ENCODE measurements around the gene DCDC2B. TPM values are rescaled to one million over a fixed set of nuclear protein-coding genes. Genes with fewer than 3 reads are reported as not detected.

Gene DCDC2B
- total RNA-seq, 1 donor from 2014 or later, result not detected

DNA sequence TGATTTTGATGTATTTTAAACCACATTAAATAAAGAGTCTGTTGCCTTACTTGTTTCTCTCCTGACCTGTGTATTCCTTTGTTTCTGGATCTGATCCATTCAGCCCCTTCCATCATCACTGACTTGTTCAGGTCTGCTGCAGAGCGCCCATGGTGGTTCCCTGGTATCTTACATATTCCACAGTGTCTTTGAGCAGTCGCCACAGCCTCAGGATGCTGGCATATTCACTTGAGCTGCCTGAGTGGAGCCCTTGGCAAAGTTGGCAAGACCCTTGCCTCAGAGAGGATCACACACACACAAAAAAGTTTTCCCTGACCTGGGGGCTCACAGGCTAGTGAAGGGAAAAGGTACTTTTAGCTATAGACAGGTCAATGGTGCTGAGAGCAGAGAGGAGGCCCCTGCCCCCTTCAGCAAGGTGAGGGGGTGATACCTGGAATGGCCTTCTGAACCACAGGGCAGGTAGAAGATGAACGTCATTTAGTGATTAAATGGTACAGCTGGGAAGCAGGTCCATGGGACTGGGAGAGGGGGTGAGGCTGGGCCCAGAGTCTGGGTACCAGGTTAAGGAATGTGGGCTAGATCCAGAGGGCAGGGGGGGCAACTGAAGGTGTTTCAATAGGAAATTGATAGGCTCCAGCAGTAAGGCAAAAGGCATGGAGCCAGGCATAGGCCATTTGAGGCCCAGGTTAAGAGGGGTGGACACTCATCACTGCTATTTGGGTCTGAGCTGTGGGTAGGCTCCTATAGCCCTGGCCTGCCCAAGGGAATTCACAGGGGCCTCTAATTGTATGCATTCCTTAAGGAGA, 10.4 kb upstream of the DCDC2B start:
- no peaks in the 10 kb centered on the region for H3K9me3 Mint-ChIP-seq
- DNase-seq (no peak), ATAC-seq (ENCODE audit: low read depth) (no peak)
- intact Hi-C loops (cut with micrococcal nuclease), result no loop called here
- TF ChIP-seq, protein P1, sequence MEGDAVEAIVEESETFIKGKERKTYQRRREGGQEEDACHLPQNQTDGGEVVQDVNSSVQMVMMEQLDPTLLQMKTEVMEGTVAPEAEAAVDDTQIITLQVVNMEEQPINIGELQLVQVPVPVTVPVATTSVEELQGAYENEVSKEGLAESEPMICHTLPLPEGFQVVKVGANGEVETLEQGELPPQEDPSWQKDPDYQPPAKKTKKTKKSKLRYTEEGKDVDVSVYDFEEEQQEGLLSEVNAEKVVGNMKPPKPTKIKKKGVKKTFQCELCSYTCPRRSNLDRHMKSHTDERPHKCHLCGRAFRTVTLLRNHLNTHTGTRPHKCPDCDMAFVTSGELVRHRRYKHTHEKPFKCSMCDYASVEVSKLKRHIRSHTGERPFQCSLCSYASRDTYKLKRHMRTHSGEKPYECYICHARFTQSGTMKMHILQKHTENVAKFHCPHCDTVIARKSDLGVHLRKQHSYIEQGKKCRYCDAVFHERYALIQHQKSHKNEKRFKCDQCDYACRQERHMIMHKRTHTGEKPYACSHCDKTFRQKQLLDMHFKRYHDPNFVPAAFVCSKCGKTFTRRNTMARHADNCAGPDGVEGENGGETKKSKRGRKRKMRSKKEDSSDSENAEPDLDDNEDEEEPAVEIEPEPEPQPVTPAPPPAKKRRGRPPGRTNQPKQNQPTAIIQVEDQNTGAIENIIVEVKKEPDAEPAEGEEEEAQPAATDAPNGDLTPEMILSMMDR (IDR thresholded peaks at IDR 0.05), result no peak
- ChIA-PET CTCF (interaction anchor here (1.0 kb wide), 1 partner anchor 57 kb away, joined by 3 read pairs; no protein-coding TSS in a partner anchor), POLR2A (interaction anchor here (0.5 to 2.9 kb wide), 6 partner anchors 18 to 184 kb away, joined by 3 to 15 read pairs (median 3); partner anchors contain the start of genes LCK and TXLNA)
- peaks cover 62% of the 10 kb centered on the region for H3K36me3 Mint-ChIP-seq (ENCODE audit: low read depth)
- H3K4me1 Mint-ChIP-seq, result peaks cover 37% of the 10 kb centered on the region
- H3K27ac Mint-ChIP-seq, result peak overlapping the region; percentile 43
- H3K4me3 Mint-ChIP-seq, result no peak overlapping the region
- H3K27me3 Mint-ChIP-seq, result no peaks in the 10 kb centered on the region

DNA sequence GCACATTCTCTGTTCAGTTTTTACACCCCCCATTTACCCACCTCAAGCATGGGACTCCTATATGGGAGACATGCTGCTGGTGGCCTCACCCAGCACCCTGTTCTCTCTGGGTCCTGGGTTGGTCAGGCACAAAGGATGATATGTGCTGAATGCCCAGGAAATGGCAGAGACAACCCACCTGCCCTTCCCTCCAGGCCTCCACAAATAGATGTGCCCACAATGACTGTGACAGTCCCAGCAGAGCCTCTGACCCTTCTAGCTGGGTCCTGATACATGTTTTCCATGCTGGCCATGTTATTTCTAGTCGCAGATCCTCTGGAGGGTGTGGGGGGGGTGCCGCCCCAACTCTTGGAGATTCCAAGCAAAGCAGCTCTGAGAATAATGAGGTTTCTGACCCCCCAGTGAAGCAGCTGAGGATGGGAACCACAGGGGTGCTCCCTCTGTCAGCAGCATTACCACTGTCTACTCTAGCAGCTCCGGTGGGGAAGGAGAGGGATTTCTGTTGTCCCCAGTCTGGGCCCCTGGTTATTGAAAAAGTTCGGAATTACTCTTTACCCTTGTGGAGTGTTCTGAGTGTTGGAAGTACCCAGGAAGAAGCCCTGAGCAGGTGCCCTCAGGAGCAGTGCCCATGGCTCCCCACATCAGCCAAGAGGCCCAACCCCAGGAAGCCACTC, 9.7 kb upstream of the DCDC2B start:
- DNase-seq, result no peak
- ChIA-PET POLR2A (interaction anchor here (0.5 to 2.9 kb wide), 3 partner anchors 19 to 183 kb away, joined by 3 to 15 read pairs (median 3); partner anchors contain the start of genes LCK and TXLNA), CTCF (interaction anchor here (1.0 kb wide), 1 partner anchor 56 kb away, joined by 3 read pairs; no protein-coding TSS in a partner anchor)
- no peak overlapping the region for H3K27ac Mint-ChIP-seq
- H3K36me3 Mint-ChIP-seq (ENCODE audit: low read depth), result peaks cover 62% of the 10 kb centered on the region
- peaks cover 42% of the 10 kb centered on the region for H3K4me1 Mint-ChIP-seq
- no peaks in the 10 kb centered on the region for H3K27me3 Mint-ChIP-seq
- no peaks in the 10 kb centered on the region for H3K9me3 Mint-ChIP-seq
- H3K4me3 Mint-ChIP-seq, result no peak overlapping the region
- TF ChIP-seq, protein P1 (IDR thresholded peaks at IDR 0.05), result no peak
- ATAC-seq (ENCODE audit: low read depth), result no peak
- intact Hi-C loops (cut with micrococcal nuclease), result no loop called here

DNA sequence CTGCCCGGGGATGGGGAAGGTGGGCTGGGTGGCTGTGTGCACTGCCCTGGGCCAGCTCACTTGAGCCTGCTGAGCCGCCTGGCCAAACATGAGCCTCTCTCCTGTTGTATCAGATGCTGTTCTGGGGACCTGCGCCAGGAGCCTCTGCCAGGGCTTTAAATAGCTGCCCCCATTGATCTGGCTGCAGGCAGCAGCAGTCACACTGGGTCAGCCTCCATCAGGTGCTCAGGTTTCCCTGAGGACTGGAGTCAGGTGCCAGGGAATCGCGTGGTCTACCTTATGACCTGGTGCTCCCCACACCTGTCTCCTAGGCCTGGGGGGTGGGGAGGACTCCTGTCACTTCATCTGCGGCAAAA, 9.2 kb upstream of the DCDC2B start:
- Mint-ChIP-seq H3K9me3 (no peaks in the 10 kb centered on the region), H3K27ac (peak overlapping the region; percentile 87), H3K36me3 (ENCODE audit: low read depth) (peaks cover 61% of the 10 kb centered on the region), H3K4me1 (peaks cover 43% of the 10 kb centered on the region), H3K4me3 (peak overlapping the region; percentile 87), H3K27me3 (no peaks in the 10 kb centered on the region)
- TF ChIP-seq, protein P1 (IDR thresholded peaks at IDR 0.05), result no peak
- no peak for DNase-seq
- POLR2A ChIA-PET, result interaction anchor here (1.0 to 3.1 kb wide), 11 partner anchors 12 to 151 kb away, joined by 3 to 37 read pairs (median 13); partner anchors contain the start of genes EIF3I, KPNA6, LCK and MARCKSL1
- no peak for ATAC-seq (ENCODE audit: low read depth)
- intact Hi-C loops (cut with micrococcal nuclease), result loop anchor here (1.0 to 5.0 kb wide), 8 partner anchors 19 to 411 kb away; partner anchors contain the start of genes EIF3I, HDAC1, KPNA6 and LCK
- CTCF ChIA-PET, result interaction anchor here (1.5 to 3.1 kb wide), 2 partner anchors 16 to 19 kb away, joined by 4 to 23 read pairs; no protein-coding TSS in a partner anchor

DNA sequence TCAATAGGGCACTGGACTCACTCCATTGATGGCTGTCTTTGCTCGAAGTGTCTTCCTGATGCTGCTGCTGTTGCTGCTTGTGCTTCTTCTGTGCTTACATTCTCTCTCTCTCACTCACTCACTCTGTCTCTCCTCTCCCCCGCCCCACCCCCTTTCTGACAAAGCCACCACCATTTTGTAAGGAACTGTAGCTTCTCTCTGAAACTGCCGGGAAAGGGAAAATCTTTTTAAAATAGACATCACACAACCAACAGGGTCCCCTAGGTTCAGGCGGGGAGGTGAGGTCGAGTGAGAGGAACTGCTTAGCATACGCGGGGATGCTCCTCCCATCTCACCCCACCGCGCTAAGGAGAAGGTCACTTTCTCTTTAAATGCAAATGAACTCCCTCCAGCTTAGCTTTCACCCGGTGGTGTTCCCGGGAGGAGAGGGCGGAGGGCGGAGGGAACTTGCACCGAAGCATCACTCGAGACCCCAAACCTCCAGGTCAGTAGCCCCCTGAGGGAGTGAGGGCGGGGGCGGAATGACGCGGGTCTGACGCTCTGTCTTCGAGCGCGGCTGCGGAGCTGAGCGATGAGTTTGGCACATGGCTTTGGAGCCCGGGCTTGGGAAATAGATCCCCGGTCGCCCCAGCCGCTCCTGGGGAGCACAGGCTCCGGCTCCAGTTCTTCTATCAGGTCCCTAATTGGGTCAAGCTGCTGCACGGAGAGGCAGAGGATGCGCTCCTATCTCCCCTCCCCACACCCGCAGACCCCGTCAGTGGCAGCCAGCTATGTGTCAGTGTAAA, 8.5 kb upstream of the DCDC2B start, which contains the start of gene CCDC28B:
TSS of gene CCDC28B (plus strand) at position 370 of the 785 bp plus-strand sequence. CDS start 1,341 bp downstream, outside the sequence.
- H3K9me3 Mint-ChIP-seq, result no peaks in the 10 kb centered on the region
- ChIA-PET POLR2A (interaction anchor here (0.5 to 3.1 kb wide), 29 partner anchors 9 to 555 kb away, joined by 3 to 37 read pairs (median 5); partner anchors contain the start of genes BSDC1, EIF3I, HDAC1 and KPNA6), CTCF (interaction anchor here (0.5 to 3.1 kb wide), 7 partner anchors 15 to 215 kb away, joined by 3 to 23 read pairs (median 4); no protein-coding TSS in a partner anchor)
- DNase-seq (peak; percentile 62), ATAC-seq (ENCODE audit: low read depth) (peak; percentile 51)
- intact Hi-C loops (cut with micrococcal nuclease), result loop anchor here (1.0 to 5.0 kb wide), 9 partner anchors 20 to 412 kb away; partner anchors contain the start of genes EIF3I, HDAC1, KPNA6 and LCK
- peaks cover 56% of the 10 kb centered on the region for H3K36me3 Mint-ChIP-seq (ENCODE audit: low read depth)
- peak within 1 kb of the TSS; percentile 87 for H3K4me3 Mint-ChIP-seq
- H3K27ac Mint-ChIP-seq, result peak within 1 kb of the TSS; percentile 87
- no peaks in the 10 kb centered on the region for H3K27me3 Mint-ChIP-seq
- TF ChIP-seq, protein P1 (IDR thresholded peaks at IDR 0.05), result no peak
- peaks cover 49% of the 10 kb centered on the region for H3K4me1 Mint-ChIP-seq
